NCI-H2227 treated with DMSO at 0.1 percent for 48 hours (cell line): Measurements from ENCODE around the gene MKLN1.
"Not testable (repeated sequence)": the region's sequence is repeated elsewhere in the genome, so short reads cannot be mapped to it uniquely, and the experiment has no call there.

ENCODE experiments used
- DNase-seq: peaks from one replicate; lab custom pipeline; 2025; lab: John Stamatoyannopoulos, UW

MKLN1 gene

DNA sequence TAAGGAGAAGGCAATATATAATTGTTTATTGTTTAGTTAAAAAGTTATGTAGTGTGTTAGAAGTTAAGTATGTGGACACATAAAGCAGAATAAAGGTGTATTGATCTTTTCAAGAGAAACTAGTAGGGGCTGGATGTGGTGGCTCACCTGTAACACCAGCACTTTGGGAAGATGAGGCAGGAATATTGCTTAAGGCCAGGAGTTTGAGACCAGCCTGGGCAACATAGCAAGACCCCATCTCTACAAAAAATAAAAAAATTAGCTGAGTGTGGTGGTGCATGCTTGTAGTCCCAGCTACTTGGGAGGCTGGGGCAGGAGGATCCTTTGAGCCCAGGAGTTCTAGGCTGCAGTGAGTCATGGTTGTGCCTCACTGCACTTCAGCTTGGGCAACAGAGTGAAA is 135.0 kb downstream of the MKLN1 start:
- not testable (repeated sequence) for DNase-seq

DNA sequence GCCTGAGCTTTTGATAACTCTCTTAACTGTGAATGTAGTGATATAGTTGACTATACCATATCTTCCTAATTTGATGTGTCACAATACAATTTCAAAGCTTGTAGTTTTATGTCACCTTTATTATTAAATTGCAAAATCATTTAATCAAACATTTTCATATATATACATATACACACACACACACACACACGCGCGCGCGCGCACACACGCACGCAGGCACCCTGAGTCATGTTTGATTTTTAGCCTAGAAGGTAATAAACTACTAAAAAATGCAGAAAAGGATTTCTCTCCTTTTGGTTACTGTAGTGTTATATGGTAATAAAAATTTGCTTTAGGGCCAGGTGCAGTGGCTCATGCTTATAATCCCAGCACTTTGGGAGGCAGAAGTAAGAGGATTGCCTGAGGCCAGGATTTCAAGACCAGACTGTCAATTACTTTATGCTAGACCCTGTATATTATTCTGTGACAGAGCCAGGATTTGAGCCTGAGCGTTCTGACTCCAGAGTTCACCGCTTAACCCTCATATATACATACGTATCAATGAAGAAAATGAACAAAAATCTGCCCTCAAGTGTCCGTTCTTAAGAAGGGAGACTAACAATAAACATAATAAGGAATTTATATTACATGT is 139.2 kb downstream of the MKLN1 start:
- DNase-seq, result no peak

DNA sequence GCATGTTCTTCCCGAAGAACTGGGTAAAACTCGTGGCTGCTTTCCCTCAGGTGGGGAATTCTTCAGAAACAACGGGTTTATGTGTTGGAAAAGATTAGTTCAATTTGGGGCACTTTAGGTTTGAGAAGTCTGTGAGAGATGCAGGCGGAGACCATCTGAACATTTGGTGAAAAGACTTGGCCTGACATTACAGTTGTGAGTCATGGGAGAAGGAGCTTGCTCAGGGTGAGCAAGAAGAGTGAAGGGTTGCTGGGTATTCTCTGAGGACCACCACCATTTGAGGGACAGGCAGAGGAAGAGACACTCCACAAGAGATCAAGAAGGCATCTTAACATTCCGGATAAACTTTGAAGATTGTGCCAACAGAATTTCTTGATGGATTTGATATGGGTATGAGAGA is 140.1 kb downstream of the MKLN1 start:
- no peak for DNase-seq

GRCh38 chr7:131471250-131472004 is 143.8 kb downstream of the MKLN1 start:
- peak; percentile 95 for DNase-seq

GRCh38 chr7:131476740-131477139 is 149.1 kb downstream of the MKLN1 start:
- DNase-seq, result no peak

GRCh38 chr7:131480384-131481315 is 153.0 kb downstream of the MKLN1 start:
- no peak for DNase-seq

- no peak for DNase-seq
Measured at GRCh38 chr7:131482800-131483199, 155.1 kb downstream of the MKLN1 start.

- no peak for DNase-seq
Measured at GRCh38 chr7:131483586-131483985, 155.9 kb downstream of the MKLN1 start.

- DNase-seq, result no peak
Measured at GRCh38 chr7:131486346-131486745, 158.7 kb downstream of the MKLN1 start.

GRCh38 chr7:131487217-131487616 is 159.5 kb downstream of the MKLN1 start:
- DNase-seq, result no peak

GRCh38 chr7:131488361-131488760 is 160.7 kb downstream of the MKLN1 start:
- peak; percentile 21 for DNase-seq

- no peak for DNase-seq
Measured at GRCh38 chr7:131489196-131489595, 161.5 kb downstream of the MKLN1 start.

GRCh38 chr7:131489881-131490280 is 162.2 kb downstream of the MKLN1 start:
- no peak for DNase-seq

GRCh38 chr7:131493081-131493480 is 165.4 kb downstream of the MKLN1 start:
- DNase-seq, result no peak

- no peak for DNase-seq
Measured at GRCh38 chr7:131493581-131493980, 165.9 kb downstream of the MKLN1 start.

DNA sequence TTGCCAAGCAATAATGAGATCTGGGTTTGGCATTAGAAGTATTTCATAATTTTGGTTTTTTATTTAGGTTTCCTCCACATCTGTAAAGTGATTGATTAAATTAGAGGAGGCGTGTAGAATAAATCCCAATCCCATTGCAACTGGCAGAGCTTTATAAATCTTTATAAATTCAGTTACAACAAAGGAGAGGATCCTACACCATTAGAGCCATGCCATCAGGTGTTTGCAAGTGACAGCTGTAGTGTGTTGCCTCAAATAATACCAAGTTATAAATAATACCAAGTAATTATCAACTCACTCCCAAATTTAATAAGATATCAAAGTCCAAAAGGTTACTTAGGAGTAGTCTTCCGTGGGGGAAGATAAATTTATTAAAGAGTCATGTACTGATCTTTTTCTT is 166.5 kb downstream of the MKLN1 start:
- no peak for DNase-seq

DNA sequence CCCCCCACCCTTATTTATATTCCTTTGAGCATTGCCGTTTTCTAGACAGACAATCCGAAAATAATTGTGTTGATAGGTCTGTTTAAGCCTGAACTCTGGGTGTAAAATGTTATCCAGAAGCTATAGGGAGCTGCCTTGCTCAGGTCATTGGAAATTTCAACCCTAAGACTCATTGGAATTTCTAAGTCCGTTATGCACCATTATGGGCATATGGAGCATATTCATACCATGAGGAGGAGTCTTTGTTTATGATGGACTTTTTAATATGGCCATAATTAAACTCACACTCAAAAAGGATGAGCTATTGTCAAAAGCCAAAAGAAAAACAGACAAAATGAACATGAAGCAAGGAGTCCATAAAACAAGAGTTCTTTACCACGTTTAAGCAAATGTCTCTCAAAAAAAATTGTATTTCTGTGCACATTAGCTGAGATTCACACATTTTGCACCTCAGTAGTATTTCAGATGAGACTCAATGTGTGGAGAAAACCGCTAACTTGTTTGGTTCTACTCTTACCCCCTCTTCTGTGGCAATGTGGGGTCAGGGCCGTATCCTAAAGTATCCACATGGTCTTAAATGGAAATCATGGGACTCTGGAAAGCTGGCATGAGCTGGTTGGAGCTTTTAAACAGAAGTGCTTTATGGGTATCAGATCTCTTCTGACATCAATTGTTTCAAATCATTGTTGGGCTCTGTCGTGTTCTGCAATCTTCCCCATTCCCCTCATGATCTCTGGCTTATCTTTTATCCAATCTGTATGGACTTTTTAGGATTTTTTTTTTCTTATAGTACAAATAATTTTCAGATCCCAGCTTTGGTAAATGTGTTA is 168.2 kb downstream of the MKLN1 start:
- no peak for DNase-seq

GRCh38 chr7:131497454-131497853 is 169.8 kb downstream of the MKLN1 start:
- no peak for DNase-seq

DNA sequence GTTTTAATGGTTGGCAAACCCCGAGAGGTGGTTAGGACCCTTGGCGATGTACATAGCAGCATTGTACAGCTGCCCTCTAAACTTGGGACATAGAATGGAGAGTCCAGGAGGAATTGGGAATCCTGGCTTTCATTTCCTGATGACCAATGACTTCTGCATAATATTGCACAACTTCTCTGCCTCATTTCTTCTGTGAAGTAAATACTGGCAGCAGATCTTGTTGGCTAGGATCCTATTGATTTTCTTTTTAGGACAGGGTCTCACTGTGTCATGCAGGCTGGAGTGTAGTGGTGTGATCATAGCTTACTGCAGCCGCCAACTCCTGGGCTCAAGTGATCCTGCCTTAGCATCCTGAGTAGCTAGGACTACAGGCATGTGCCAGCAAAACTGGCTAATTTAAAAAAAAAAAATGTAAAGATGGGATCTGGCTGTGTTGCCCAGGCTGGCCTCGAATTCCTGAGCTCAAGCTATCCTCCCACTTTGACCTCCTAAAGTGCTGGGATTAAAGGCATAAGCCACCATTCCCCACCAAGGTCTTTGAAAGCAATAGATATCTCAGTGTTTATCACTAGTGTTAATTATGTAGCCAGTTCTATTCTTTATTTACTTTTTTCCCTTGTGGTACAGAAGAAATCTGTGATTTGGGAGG is 170.7 kb downstream of the MKLN1 start:
- DNase-seq, result no peak

GRCh38 chr7:131499801-131500200 is 172.1 kb downstream of the MKLN1 start:
- no peak for DNase-seq

DNA sequence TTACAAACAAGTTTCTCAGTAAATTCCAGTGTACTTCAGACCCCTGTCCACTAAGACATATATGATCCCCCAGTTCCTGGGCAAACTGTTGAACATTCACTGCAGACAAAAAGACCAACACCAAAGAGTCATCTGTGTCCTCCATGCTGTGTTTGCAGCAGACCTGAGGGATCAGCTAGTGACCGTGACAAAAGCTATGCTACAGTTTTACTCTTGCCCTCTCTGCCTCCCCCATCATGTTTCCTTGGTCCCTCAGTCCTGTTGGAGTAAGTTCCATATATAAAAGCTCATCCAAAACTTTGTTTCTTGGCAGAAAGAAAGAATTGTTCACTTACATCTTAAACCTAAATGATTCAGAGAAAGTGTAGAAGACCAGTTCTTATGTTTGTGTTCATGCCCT is 172.7 kb downstream of the MKLN1 start:
- no peak for DNase-seq
